Chondrocyte (in vitro differentiated cells): ENCODE measurements around the gene CPNE6. TPM values are rescaled to one million over a fixed set of nuclear protein-coding genes. Genes with fewer than 3 reads are reported as not detected.
"Not testable (repeated sequence)": the region's sequence is repeated elsewhere in the genome, so short reads cannot be mapped to it uniquely, and the experiment has no call there.

Source experiments
- DNase-seq: peaks from one replicate; pipeline ENCODE4 v3.0.0; 2021; ENCODE audit warnings: mixed read lengths, low spot score
- H3K27ac Mint-ChIP-seq: one replicate; pipeline ENCODE4 v1.8.0; 2021; ENCODE audit warnings: mild to moderate bottlenecking, moderate library complexity, mixed read lengths; ENCODE audit not compliant: unreplicated experiment
- H3K27me3 Mint-ChIP-seq: 2 replicates; pipeline ENCODE4 v1.8.0; 2021; ENCODE audit warnings: low read depth, mixed read lengths
- H3K36me3 Mint-ChIP-seq: 2 replicates; pipeline ENCODE4 v1.8.0; 2021; ENCODE audit warnings: low read depth, mixed read lengths
- H3K4me1 Mint-ChIP-seq: 2 replicates; pipeline ENCODE4 v1.8.0; 2021; ENCODE audit warnings: low read depth, mild to moderate bottlenecking, mixed read lengths
- H3K4me3 Mint-ChIP-seq: one replicate; pipeline ENCODE4 v1.8.0; 2021; ENCODE audit warnings: mild to moderate bottlenecking, moderate library complexity, mixed read lengths; ENCODE audit not compliant: unreplicated experiment
- H3K9me3 Mint-ChIP-seq: 2 replicates; pipeline ENCODE4 v1.8.0; 2021; ENCODE audit warnings: low read depth, mixed read lengths
- total RNA-seq: library from RNA; stranded (reverse); gene quantifications from 3 replicates; pipeline ENCODE4 v1.2.1, GENCODE V29; 2021
- TF ChIP-seq, protein P1 (sequence below): fragments of 200-600 bp; sonication (generic); IDR thresholded peaks from 2 replicates; pipeline ENCODE4 v1.5.0; 2021; ENCODE audit warnings: antibody characterized with exemption, mild to moderate bottlenecking, moderate library complexity

CPNE6 gene
- total RNA-seq, 1 donor from 2014 or later, result not detected

DNA sequence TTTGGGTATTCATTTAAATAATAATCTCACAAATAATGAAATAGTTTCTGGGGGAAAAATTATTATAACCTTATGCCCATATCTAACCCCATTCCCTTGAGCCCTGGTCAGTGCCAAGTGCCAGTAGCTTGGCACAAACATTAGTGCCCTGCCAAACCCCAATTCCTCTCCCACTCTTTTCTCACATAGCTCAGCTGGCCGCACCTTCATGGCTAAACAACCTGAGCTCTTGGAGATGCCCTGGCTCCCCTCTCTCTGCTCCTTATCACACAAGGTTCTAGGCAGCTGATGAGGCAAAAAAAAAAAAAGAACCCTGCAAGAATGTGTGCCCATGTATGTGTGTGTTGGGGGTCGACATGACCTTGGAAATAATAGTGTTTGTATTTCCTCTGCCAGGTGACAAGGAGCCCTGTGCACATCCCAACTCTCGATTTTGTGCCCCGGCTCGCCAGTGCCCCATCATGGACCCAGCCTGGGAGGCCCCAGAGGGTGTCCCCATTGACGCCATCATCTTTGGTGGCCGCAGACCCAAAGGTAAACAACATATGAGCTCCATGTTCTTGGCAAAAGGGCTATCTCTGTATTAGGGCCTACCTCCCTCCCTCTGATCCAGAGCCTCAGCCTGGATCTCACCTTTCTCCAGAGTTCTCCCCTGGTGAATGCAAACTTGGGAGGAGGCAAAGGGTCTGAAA is 31.1 kb downstream of the CPNE6 start:
- H3K27ac Mint-ChIP-seq, result no peak overlapping the region
- peaks cover 24% of the 10 kb centered on the region for H3K36me3 Mint-ChIP-seq
- H3K9me3 Mint-ChIP-seq, result no peaks in the 10 kb centered on the region
- no peak overlapping the region for H3K4me3 Mint-ChIP-seq
- TF ChIP-seq, protein P1, sequence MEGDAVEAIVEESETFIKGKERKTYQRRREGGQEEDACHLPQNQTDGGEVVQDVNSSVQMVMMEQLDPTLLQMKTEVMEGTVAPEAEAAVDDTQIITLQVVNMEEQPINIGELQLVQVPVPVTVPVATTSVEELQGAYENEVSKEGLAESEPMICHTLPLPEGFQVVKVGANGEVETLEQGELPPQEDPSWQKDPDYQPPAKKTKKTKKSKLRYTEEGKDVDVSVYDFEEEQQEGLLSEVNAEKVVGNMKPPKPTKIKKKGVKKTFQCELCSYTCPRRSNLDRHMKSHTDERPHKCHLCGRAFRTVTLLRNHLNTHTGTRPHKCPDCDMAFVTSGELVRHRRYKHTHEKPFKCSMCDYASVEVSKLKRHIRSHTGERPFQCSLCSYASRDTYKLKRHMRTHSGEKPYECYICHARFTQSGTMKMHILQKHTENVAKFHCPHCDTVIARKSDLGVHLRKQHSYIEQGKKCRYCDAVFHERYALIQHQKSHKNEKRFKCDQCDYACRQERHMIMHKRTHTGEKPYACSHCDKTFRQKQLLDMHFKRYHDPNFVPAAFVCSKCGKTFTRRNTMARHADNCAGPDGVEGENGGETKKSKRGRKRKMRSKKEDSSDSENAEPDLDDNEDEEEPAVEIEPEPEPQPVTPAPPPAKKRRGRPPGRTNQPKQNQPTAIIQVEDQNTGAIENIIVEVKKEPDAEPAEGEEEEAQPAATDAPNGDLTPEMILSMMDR, result no peak
- no peaks in the 10 kb centered on the region for H3K27me3 Mint-ChIP-seq
- H3K4me1 Mint-ChIP-seq, result peaks cover 9% of the 10 kb centered on the region
- no peak for DNase-seq

DNA sequence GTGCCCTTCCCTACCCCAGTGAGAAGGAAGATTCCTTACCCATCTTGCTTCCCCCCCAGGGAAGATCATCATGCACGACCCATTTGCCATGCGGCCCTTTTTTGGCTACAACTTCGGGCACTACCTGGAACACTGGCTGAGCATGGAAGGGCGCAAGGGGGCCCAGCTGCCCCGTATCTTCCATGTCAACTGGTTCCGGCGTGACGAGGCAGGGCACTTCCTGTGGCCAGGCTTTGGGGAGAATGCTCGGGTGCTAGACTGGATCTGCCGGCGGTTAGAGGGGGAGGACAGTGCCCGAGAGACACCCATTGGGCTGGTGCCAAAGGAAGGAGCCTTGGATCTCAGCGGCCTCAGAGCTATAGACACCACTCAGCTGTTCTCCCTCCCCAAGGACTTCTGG is 32.1 kb downstream of the CPNE6 start:
- H3K4me1 Mint-ChIP-seq, result peaks cover 9% of the 10 kb centered on the region
- DNase-seq, result no peak
- no peak overlapping the region for H3K4me3 Mint-ChIP-seq
- no peak overlapping the region for H3K27ac Mint-ChIP-seq
- H3K9me3 Mint-ChIP-seq, result no peaks in the 10 kb centered on the region
- TF ChIP-seq, protein P1, result no peak
- peaks cover 24% of the 10 kb centered on the region for H3K36me3 Mint-ChIP-seq
- H3K27me3 Mint-ChIP-seq, result no peaks in the 10 kb centered on the region

DNA sequence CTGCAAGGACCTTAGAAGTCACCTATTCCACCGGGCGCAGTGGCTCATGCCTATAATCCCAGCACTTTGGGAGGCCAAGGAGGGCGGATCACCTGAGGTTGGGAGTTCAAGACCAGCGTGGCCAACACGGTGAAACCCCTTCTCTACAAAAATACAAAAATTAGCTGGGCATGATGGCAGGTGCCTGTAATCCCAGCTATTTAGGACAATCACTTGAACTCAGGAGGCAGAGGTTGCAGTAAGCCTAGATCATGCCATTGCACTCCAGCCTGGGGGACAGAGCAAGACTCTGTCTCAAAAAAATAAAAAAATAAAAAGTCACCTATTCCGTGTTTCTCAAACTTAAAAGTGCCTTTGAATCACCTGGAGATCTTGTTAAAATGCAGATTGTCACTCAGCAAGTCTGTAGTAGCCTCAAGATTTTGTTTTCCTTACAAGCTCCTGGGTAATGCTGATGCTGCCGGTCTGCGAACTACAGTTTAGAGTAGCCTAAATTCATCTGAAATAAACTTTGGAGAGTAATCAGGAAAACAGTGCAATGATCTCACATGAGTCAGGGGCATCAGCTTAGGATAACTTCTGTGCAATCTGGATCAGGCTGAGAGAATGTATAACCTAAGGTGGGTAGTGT is 34.4 kb downstream of the CPNE6 start:
- Mint-ChIP-seq H3K36me3 (peaks cover 16% of the 10 kb centered on the region), H3K27ac (peak overlapping the region; percentile 19), H3K4me1 (peaks cover 12% of the 10 kb centered on the region)
- H3K27me3 Mint-ChIP-seq, H3K9me3 Mint-ChIP-seq, DNase-seq, H3K4me3 Mint-ChIP-seq: not testable (repeated sequence)

DNA sequence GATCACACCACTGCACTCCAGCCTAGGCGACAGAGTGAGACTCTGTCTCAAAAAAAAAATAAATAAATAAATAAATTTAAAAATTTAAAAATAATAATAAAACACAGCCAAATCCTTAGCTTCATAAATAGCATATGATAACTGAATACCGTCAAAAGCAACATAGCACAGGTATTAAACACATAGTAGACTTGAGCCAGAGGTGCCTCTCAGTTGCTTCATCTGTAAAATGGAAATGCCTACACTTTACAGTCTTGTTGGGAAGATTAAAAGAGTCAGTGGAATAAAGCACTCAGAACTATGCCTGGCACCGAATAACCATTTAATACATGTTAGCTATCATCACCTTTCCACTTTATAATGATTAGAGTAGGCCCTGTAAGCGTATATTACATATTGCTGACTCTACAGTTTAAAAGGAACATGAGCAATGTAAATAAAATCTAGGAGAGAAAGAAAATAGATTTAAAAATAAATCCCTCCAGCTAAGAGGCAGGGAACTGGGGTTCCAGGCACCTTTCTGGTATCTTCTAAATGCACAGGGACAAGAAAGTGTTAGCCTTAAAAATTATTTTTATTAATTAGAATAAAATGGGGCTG is 35.4 kb downstream of the CPNE6 start:
- H3K27me3 Mint-ChIP-seq, result no peaks in the 10 kb centered on the region

DNA sequence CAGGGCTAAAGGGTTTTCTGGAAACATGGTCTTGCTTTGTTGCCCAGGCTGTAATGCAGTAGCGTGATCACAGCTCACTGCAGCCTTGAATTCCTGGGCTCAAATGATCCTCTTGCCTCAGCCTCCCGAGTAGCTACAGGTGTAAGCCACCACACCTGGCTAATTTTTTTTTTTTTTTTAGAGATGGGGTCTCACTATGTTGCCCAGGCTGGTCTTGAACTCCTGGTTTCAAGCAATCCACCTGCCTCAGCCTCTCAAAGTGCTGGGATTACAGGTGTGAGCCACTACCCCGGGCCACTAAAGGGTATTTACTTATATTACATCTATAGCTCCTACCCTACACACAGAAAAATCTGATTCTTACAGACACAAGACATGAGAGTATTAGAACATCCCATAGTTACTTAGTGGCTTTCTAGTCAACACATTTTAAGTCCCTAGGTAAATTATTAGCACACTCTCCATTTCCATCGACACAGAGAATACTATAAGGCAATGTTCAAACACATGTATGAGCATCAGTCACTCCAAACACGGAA is 37.0 kb downstream of the CPNE6 start:
- TF ChIP-seq, protein P1, result no peak
- H3K36me3 Mint-ChIP-seq, result peaks cover 7% of the 10 kb centered on the region
- no peak for DNase-seq
- H3K27me3 Mint-ChIP-seq, result no peaks in the 10 kb centered on the region
- H3K4me1 Mint-ChIP-seq, result peaks cover 14% of the 10 kb centered on the region
- peak overlapping the region; percentile 74 for H3K27ac Mint-ChIP-seq
- no peak overlapping the region for H3K4me3 Mint-ChIP-seq
- H3K9me3 Mint-ChIP-seq, result no peaks in the 10 kb centered on the region

More for the DNA sequence above, 35.4 kb downstream of the CPNE6 start:
- TF ChIP-seq, protein P1, result no peak
- H3K27ac Mint-ChIP-seq, result no peak overlapping the region
- no peak overlapping the region for H3K4me3 Mint-ChIP-seq
- no peak for DNase-seq
- peaks cover 11% of the 10 kb centered on the region for H3K36me3 Mint-ChIP-seq
- H3K4me1 Mint-ChIP-seq, result peaks cover 12% of the 10 kb centered on the region
- no peaks in the 10 kb centered on the region for H3K9me3 Mint-ChIP-seq
